ENCODE data around the gene SLC29A4.
"Not testable (repeated sequence)": the region's sequence is repeated elsewhere in the genome, so short reads cannot be mapped to it uniquely, and the experiment has no call there.

The SLC29A4 gene, protein sequence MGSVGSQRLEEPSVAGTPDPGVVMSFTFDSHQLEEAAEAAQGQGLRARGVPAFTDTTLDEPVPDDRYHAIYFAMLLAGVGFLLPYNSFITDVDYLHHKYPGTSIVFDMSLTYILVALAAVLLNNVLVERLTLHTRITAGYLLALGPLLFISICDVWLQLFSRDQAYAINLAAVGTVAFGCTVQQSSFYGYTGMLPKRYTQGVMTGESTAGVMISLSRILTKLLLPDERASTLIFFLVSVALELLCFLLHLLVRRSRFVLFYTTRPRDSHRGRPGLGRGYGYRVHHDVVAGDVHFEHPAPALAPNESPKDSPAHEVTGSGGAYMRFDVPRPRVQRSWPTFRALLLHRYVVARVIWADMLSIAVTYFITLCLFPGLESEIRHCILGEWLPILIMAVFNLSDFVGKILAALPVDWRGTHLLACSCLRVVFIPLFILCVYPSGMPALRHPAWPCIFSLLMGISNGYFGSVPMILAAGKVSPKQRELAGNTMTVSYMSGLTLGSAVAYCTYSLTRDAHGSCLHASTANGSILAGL

DNA sequence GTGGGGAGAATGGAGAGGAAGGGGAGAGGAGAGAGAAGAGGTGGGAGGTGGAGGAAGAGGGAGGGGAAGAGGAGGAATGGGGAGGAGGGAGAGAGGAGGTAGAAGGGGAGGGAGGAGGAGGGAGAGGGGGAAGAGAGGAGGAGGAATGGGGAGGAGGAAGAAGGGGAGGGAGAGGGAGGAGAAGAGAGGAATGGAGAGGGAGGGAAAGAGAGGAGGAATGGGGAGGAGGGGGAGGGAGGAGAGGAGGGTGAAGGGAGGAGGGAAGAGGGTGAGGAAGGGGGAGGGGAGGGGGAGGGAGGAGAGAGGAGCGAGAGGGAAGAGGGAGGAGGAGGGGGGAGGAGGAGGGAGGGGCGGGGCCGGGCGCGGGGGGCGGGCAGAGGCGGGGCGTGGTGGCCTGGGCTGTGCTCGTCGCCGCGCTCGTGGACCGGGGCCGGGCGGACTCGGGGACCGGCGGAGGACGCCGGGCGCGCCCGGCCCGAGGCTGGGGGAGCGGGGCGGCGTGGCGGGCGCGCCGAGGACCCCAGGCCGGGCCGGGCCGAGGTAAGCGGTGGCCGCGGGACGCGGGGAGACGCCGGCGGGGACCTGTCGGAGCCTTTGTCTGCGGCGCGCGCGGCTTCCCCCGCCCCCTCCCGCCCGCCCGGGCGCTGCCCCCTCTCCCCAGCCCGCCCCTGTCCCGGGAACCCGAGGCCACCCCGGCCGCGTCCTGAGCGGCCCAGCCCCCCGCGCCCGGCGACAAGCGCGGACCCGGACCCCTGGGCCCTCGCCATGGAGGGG, at the start of gene SLC29A4:
Gene SLC29A4, plus strand, starts transcription at position 401 of the 774 bp plus-strand sequence. CDS start 4,874 bp downstream, outside the sequence.
- DNase-seq (ENCODE audit: low read depth): peak; percentile 30

DNA sequence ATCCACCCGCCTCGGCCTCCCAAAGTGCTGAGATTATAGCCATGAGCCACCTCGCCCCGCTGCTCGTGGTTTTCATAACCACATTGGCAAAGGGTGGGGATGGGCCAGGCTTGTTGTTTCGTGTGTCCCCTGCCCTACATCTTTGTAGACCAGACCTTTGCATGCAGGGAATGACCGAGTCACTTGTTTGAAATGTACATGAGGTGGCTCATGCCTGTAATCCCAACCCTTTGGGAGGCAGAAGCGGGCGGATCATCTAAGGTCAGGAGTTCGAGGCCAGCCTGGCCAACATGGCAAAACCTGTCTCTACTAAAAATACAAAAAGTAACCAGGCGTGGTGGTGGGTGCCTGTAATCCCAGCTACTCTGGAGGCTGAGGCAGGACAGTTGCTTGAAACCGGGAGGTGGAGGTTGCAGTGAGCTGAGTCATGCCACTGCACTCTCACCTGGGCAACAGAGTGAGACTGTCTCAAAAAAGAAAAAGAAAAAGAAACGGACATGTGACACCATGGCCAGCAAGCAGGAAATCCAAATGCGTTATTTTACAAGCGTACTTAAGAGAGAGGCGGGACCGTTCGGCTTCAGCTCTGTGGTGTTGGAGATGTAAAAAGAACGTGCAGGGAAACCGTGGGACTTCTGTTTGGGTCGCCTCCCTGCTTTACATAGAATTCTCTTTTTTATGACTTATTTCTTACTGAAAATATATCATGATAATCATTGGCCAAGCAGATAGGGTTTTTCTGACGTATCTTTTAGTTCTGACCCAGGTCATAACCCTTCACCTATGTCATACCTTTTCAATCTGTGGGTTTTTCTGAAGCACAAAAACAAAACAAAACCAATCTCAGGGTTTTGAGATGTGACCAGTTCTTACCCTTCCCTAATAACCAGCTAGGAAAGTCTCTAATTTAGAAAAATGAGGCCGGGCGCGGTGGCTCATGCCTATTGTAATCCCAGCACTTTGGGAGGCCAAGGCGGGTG, 47.6 kb upstream of the SLC29A4 start:
- peak; percentile 17 for DNase-seq (ENCODE audit: low read depth)

DNA sequence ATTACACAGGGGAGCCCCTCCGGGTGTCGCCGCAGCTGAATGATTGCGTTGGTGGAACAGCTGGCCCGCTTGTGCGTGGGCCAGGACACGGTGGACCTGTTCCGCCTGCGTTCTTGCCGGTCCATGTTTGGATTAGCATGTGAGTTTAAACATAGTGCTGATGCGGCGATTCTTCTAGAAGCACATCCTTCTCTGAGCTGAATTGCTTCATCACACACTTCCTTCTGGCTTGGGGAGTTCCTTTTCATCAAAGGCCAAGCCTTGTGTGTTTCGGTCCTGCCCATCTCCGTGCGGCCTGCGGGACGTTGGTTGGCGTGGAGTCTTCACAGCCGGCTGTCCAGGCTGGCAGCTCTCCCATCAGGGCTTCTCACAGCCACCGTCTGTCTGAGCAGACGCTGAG, 45.5 kb upstream of the SLC29A4 start:
- DNase-seq (ENCODE audit: low read depth): peak; percentile 52

DNA sequence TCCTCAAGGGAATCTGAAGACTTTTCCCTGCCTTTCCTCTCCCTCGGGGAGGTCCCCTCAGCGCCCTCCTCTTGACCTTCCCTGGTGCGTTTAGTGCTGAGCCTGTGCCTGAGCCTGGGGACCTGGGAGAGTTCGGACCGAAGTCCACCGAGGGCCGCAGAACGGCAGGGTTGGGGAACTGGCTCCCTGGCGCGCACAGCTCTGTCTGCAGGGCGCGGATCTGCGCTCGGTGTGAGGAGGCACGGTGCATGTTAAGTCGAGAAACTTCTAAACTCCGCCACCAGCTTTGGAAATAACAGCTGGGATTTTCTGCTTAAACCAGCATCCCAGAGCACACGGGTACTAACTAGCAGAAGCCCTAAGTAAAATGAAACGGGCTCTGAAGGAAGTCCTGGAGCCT, 44.2 kb upstream of the SLC29A4 start:
- no peak for DNase-seq (ENCODE audit: low read depth)

DNA sequence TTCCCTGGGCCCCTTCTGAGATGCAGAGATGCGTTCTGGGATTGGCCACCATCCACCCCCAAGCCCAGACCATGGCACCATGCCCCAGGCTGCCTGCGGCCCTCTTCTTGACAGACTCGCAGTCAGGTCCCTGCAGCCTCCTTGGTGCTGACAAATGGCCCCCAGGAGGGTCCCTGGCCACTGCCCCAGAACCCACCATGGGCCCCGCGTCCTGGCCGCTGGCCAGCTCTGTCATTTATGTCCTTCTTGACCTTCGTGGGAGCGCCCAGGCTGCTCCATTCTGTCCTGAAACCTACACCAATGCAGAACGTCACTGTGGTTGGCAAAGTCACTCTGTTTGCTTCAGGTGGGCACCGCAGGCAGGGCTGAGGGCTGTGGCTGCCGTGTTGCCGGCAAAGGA, 39.5 kb upstream of the SLC29A4 start:
- no peak for DNase-seq (ENCODE audit: low read depth)

DNA sequence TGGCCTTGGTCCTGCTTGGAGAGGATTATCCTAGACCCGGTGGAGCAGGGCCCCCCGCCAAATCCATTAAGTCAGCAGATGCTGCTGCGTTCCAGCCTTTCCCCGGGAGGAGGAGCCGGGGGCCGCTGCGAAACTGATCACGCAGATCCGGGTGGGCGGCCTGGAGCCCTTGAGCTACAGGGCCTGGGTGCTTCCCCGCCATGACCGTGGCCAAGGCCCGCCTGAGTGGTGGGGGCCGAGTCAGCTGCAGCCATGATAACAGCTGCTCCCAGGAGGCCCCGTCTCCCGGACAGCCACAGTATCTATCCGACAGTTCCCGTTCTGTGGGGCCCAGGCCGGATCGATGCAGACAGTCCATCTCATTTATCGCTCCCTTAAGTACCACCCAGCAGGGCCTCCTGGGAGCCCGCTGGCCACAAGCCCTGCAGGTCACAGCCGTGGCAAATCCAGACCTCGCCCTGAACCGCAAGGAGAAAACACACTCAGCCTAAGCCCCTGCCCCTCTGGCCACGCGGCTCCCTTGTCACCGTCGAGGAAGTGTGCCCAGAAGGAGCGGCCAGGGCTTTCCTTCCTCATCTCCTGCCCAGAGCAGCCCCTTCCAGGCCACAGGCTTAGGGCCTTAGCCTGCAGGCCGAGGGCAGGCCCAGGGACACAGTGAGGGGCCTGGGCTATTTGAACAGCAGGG, 34.4 kb upstream of the SLC29A4 start:
- peak; percentile 10 for DNase-seq (ENCODE audit: low read depth)

DNA sequence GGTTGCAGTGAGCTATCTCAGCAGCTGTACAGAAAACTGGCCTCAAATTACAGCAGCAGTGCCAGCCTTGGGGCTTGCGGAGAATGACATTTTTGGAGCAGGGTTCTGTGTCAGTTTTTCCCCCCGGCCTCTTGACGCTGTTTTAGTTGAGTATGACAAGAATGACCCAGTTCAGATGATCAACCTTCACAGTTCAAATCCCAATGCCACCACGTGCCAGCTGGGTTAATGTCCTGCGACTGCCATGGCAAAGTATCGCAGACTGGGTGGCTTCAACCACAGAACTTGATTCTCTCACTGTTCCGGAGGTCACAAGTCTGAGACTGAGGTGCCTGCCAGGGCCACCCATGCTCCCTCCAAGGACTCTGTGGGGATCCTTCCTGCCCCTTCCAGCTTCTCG, 32.0 kb upstream of the SLC29A4 start:
- DNase-seq (ENCODE audit: low read depth): not testable (repeated sequence)

DNA sequence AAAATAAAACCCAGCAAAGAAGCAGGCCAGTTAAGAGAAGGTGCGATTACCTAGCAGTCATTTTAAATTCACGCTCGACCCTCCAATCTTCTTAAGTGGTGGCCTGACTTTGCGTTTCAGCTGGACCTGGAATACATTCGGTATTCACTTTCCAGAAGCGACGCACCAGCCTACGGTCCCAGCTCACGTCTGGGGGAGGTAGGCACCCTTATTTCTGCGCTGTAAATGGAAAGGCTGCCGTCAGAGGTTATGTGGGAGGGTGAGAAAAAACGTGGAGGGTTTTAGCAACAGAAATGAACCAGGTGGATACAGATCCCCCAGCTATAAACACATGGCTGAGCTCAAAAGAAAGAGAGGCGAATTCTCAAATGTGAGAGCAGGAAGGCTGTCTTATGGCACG, 29.2 kb upstream of the SLC29A4 start:
- not testable (repeated sequence) for DNase-seq (ENCODE audit: low read depth)

DNA sequence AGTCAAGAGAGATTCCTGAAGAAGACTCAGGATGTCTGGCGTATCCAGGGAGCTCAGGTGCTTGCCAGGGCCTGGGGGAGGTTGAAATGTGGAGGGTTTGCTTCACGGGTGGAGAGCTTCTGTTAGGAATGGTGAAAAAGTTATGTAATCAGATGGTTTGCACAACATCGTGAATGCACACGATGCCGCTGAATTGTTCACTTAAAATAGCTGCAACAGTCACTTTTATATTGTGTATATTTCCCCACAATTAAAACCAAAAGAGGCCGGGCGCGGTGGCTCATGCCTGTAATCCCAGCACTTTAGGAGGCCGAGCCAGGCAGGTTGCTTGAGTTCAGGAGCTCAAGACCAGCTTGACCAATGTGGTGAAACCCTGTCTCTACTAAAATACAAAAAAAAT, 28.4 kb upstream of the SLC29A4 start:
- not testable (repeated sequence) for DNase-seq (ENCODE audit: low read depth)

DNA sequence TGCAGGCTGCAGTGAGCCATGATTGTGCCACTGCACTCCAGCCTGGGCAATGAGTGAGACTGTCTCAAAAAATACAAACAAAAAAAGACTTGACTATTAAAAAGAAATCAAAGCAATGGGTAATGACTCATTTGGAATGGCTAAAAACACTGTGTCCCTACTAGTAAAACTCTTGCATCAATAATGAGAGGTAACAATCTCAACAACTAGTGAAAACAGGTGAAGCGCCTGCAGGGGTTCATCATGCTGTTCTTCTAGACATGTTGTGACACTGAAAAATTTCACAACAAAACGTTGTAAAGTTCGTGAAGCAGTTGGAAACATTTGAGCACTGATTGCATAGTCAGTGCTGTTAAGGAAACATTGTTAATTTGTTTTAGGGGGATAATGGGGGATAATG, 26.9 kb upstream of the SLC29A4 start:
- no peak for DNase-seq (ENCODE audit: low read depth)

DNA sequence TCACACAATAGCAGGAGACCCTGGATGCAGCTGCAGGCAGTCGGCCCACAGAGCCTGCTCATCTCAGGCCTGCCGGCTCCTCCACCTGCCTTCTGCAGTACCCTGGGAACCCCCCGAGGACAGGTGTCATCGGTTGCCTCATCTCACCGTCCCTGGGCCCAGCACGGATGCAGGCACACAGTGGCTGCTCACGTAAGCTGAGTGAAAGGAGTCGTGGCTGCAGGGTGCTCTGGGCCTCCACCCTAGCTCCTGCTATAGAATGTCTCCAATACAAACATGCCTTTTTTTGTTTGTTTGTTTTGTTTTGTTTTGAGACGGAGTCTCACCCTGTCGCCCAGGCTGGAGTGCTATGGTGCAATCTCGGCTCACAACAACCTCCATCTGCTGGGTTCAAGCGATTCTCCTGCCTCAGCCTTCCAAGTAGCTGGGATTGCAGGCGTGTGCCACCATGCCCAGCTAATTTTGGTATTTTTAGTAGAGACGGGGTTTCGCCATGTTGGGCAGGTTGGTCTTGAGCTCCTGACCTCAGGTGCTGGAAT, 22.1 kb upstream of the SLC29A4 start:
- not testable (repeated sequence) for DNase-seq (ENCODE audit: low read depth)

DNA sequence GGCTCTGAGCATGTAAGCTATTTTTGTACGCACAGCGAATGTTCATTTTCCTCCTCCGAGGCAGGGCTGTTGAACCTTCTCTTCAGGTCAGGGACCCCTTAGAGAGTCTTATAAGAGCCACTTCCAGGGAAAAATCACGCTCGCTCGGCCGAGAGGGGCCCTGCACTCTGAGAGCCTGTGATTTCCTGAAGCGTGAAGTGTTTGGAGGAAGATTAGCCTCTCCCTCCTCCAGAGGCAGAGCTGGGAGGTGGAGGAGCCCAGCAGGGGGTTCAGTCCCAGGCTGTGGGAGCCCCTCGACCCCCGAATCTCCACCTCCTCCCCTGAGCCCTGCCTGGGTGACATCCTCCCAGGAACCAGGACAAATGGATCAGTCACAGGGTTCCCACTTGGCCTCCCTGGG, 19.7 kb upstream of the SLC29A4 start:
- not testable (repeated sequence) for DNase-seq (ENCODE audit: low read depth)

DNA sequence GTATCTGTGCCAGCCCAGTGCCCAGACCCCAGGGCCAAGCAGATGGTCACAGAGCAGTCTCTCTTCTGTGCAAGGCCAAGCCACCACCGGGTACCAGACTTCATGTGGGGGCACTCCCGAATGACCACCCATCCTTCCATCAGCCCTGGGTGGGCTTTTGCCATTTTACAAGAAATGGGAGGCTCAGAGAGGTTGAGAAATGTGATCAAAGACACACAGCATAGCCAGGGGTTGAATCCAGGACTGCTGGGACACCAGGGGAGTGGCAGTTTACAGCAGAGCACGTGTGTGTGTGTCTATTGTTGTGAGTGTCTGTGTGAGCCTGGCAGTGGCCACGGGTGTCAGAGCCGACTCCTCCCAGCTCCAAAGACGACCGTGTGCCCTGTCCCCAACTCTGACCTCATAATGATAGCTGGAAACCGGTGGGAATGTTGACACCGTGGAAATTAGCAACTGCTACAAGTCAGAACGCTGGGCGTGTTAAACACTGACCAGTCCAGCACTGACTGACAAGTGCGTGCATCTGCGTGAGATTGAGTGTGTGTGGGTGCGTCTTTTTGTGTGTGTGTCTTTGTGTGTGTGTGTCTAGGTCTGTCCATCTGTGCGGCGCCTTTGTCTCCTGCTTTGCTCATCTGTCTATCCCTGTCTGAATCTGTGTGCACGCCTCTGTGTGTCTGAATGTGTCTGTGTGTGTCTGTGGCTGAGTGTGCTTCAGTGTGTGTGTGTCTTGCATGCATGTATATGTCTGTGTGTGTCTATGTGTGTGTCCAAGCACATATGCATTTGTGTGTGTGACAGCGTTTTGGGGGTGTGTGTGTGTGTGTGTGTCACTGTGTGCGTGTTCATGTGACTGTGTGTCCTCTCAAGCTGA, 17.2 kb upstream of the SLC29A4 start:
- DNase-seq (ENCODE audit: low read depth): no peak

DNA sequence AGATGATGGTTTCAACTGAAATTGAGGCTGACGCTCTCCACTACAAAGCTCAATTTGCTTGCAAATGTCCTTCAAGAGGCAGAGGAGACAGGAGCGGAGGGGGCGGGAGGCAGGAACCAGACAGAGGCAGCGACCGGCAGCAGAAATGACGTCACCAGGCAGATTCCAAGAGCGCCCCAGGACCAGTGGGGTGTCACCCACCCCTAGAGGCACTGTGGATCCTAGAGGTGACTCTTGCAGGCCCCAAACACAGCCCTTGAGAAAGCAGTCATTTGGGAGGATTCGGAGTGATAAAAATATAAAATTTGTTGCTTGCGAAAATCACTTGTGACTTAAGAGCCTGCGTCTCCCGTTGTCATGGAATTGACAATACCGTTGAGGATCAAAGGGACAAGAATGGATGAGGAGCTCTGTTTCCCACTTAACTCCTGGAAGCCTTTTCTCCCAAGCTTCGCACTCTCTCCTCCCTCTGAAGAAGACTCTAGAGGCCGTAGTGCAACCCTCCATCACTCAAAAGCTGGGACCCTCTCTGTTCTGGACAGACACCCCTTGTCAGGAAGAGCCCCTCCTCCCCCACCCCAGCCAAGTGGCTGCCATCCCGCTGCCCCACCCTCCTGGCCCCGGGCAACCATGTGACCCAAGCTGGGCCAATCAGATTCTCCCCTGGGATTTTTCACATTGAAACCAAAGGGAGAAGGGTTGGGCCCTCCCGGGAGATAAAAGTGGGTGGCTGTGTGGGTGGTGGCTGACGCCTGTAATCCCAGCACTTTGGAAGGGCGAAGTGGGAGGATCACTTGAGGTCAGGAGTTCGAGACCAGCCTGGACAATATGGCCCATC, 16.3 kb upstream of the SLC29A4 start:
- DNase-seq (ENCODE audit: low read depth): no peak

DNA sequence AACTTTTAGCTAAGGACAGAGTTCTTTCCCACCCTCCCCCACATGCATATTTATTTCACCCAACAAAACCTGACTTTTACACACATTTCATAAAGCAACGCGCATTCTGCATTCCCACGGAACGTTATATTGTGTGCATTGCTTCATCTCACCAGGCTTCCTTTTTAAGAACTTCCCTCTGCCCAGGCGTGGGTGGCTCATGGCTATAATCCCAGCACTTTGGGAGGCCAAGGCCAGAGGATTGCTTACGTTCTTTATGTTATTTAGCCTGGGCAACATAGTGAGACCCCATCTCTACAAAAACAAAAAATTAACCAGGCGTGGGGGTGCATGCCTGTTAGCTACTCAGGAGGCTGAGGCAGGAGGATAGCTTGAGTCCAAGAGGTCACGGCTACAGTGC, 14.9 kb upstream of the SLC29A4 start:
- not testable (repeated sequence) for DNase-seq (ENCODE audit: low read depth)

DNA sequence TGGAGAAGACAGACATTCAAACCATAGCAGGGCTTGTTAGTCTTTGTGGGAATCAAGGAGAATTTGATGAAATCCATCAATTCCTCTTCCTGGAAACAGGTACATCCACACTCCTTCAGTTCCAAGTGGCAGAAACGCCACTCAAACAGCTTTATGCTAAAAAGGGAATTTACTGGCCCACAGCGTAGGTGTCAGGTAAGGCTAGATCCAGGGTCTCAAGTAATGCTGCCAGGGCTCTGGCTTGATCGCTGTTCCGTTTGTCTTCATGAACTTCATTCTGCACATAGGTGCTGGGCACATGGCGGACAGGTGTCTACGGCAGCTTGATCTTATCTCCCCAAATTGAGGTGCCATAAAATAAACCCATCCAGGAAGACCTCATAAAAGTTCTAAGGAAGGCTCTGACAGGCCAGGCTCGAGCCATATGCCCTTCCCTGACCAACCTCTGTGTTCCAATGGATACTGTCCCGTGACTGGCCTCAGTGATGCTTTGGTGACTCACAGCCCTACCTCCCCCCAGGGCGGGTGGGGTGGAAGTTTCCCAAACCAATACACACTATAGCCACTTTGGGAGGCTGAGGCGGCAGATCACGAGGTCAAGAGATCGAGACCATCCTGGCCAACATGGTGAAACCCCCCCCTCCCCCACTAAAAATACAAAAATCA, 12.6 kb upstream of the SLC29A4 start:
- not testable (repeated sequence) for DNase-seq (ENCODE audit: low read depth)

DNA sequence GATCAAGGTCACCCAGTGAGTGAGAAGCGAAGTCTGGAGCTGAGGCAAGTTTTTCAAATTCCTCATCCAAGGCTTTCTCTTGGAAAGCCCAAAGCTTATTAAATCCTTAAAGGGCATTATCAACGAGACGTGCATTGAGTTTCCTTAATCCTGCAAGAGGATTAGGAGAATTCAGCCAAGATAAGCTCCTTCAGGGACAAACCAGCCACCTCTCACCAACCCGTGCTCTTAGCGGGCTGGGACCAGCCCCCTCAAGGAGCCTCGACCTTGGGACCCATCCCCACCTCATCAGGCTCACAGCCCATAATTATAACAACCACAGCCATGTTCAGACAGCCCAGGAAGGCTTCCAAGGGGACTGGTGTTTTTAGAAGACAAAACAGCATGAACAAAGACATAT, 12.0 kb upstream of the SLC29A4 start:
- DNase-seq (ENCODE audit: low read depth): no peak

DNA sequence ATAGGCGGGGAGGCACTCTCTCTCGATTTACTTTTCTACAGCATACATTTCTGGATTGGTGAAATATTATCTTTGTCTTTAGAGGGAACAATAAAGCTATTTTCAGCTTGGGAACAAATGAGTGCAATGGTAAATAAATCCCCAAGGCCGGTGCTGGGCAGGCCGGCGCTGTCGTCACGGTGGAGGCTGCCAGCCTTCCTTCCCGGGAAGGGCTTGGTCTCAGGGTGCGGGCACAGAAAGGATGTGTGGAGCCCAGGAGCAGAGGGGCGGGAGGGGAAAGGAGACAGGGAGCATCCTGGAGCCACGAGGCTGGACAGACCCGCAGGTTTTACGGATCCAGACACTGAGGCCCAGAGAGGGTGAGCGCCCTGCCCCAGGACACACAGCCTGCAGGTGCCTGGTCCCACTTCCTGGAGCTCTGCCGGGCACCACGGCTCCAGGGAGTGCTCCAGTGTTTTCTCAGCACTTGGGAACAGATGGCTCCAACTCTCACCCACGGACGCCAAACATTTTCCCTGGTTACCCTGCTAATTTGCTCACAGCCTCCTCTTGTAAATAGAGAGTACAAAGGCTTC, 8.8 kb upstream of the SLC29A4 start:
- DNase-seq (ENCODE audit: low read depth): not testable (repeated sequence)
